ENCODE measurements around the gene HLA-DMA. TPM values are rescaled to one million over a fixed set of nuclear protein-coding genes. Genes with fewer than 3 reads are reported as not detected.

HLA-DMA gene
- total RNA-seq, 1 donor = 1.6 TPM

GRCh38 chr6:32989368-32989767 is 36.5 kb upstream of the HLA-DMA start:
- no peak for TF ChIP-seq CTCF (IDR thresholded peaks at IDR 0.05; ENCODE audit: insufficient read depth, low read length)
- DNase-seq (ENCODE audit: low read depth) = no peak
- H3K4me3 ChIP-seq (ENCODE audit: low read depth, low read length) = no peak overlapping the region

GRCh38 chr6:32984622-32985389 is 31.9 kb upstream of the HLA-DMA start:
- H3K4me3 ChIP-seq (ENCODE audit: low read depth, low read length) = no peak overlapping the region
- peak; percentile 81 for TF ChIP-seq CTCF (IDR thresholded peaks at IDR 0.05; ENCODE audit: insufficient read depth, low read length)
- DNase-seq (ENCODE audit: low read depth) = peak; percentile 86

- no peak overlapping the region for H3K4me3 ChIP-seq (ENCODE audit: low read depth, low read length)
- TF ChIP-seq CTCF (IDR thresholded peaks at IDR 0.05; ENCODE audit: insufficient read depth, low read length) = no peak
- no peak for DNase-seq (ENCODE audit: low read depth)
These were observed 31.2 kb upstream of the HLA-DMA start for GRCh38 chr6:32983964-32984621.

GRCh38 chr6:32983493-32983848 is 30.6 kb upstream of the HLA-DMA start:
- no peak for DNase-seq (ENCODE audit: low read depth)
- no peak for TF ChIP-seq CTCF (IDR thresholded peaks at IDR 0.05; ENCODE audit: insufficient read depth, low read length)
- H3K4me3 ChIP-seq (ENCODE audit: low read depth, low read length) = no peak overlapping the region

GRCh38 chr6:32982702-32983492 is 30.0 kb upstream of the HLA-DMA start:
- no peak for TF ChIP-seq CTCF (IDR thresholded peaks at IDR 0.05; ENCODE audit: insufficient read depth, low read length)
- DNase-seq (ENCODE audit: low read depth) = no peak
- no peak overlapping the region for H3K4me3 ChIP-seq (ENCODE audit: low read depth, low read length)

GRCh38 chr6:32982084-32982701 is 29.3 kb upstream of the HLA-DMA start:
- TF ChIP-seq CTCF (IDR thresholded peaks at IDR 0.05; ENCODE audit: insufficient read depth, low read length) = no peak
- DNase-seq (ENCODE audit: low read depth) = no peak
- no peak overlapping the region for H3K4me3 ChIP-seq (ENCODE audit: low read depth, low read length)
